Breast epithelium (tissue), 3 donors: ENCODE data around the gene ABR.

ENCODE experiments used
- CTCF ChIP-seq, 3 donors: fragments of 450-650 bp; IDR thresholded peaks; one replicate each; pipeline ENCODE4 v1.5.1; 2016 to 2017; ENCODE audit warnings: antibody characterized with exemption in 3 of 3, mild to moderate bottlenecking in 3 of 3, moderate library complexity in 3 of 3
- POLR2A ChIP-seq: fragments of 450-650 bp; IDR thresholded peaks from one replicate; pipeline ENCODE4 v1.6.1; 2016; ENCODE audit warnings: antibody characterized with exemption, mild to moderate bottlenecking, moderate library complexity

DNA sequence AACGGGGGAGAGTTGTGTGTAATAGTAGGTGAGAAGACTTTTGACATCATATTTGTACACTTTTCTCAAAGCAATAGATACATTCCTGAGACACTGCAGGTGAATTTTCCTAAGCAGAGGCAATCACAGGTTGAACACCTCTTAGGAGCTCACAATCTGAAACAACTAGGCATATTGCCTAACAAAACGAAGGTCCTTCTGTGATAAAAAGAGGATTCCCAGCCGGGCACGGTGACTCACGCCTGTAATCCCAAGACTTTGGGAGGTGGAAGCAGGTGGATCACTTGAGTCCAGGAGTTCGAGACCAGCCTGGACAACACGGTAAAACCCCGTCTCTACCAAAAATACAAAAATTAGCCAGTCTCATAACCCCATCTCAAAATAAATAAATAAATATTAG lies 217.6 kb downstream of the ABR start:
- TF ChIP-seq POLR2A (no peak), CTCF (IDR thresholded peaks at IDR 0.05) (no peak)
